DMS79 treated with DMSO at 0.1 percent for 48 hours (cell line): ENCODE results near the gene EYA4.

Source experiments
- DNase-seq: peaks from one replicate; lab custom pipeline; 2025; lab: John Stamatoyannopoulos, UW

The EYA4 gene, protein sequence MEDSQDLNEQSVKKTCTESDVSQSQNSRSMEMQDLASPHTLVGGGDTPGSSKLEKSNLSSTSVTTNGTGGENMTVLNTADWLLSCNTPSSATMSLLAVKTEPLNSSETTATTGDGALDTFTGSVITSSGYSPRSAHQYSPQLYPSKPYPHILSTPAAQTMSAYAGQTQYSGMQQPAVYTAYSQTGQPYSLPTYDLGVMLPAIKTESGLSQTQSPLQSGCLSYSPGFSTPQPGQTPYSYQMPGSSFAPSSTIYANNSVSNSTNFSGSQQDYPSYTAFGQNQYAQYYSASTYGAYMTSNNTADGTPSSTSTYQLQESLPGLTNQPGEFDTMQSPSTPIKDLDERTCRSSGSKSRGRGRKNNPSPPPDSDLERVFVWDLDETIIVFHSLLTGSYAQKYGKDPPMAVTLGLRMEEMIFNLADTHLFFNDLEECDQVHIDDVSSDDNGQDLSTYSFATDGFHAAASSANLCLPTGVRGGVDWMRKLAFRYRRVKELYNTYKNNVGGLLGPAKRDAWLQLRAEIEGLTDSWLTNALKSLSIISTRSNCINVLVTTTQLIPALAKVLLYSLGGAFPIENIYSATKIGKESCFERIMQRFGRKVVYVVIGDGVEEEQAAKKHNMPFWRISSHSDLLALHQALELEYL

DNA sequence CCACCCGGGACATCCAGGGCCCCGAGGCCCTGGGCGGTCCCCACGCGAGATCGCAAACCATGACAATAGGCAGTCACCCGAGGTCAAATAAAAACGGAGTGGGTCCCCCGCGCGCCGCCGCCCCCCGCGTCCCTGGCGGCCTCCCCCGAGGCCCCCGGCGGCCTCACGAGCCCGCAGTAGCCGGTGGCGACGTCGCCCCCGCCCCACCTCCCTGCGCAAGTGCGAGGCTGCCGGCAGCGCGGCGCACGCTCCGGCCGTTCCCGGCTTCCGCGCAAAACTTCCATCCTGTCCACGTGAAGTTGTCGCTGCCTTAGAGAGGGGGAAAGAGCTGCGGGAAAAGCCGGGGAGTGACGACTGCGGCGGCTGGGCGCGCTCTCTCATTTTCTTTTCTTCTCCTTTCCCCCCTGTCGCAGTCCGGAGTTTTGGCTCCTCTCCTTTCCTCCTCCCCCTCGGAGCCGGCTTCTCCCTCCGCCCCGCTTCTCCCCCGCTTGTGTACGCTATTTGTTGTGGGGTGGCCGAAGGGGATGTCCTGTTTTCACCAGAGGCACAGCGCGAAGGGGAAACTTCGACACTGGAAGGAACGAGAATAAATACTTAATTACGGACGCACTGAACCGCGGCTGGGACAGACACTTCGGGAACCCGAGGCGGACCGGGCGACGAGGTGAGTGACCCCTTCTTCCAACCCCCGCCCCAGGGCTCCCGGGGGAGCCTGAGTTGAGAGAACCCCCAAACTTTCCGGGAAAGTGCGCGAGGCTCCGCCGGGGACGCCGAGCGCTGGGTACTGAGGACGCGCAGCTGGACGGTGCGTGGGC lies at the start of gene EYA4:
TSS of gene EYA4 (plus strand) at position 272 of the 815 bp plus-strand sequence. CDS start 33,424 bp downstream, outside the sequence.
- no peak for DNase-seq

DNA sequence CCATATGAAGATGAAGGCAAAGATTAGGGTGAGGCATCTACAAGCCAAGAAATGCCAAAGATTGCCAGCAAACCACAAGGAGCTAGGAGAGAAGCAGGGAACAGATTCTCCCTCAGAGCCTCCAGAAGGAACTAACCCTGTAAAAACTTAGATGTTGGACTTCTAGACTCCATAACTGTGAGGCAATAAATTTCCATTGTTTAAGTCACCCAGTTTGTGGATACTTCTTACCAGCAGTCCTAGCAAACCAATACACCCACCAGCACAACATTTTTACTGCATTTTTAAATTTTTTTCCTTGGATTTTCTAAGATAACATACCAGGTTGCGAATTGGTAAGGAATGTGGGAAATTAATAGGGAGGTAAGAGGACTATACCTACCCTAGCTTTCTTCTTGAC lies 47.8 kb upstream of the EYA4 start:
- no peak for DNase-seq

DNA sequence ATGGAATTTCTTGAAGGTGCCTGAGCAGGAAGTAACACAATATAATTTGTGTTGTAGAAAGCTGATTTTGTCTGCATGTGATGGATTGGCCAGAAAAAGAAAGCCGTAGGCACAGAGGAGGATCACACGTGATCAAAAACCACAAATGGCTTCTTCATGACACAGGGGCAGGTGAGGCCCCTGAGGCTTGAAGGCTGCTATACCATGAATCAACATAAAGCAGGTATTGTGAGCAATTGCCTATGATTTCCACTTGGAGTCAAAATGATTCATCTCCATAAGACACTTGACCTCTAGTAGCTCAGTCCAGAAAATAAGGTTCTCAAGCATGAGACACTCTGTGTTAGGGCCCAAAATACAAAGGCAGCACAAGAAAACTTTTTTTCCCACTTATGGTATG lies 42.4 kb upstream of the EYA4 start:
- no peak for DNase-seq

DNA sequence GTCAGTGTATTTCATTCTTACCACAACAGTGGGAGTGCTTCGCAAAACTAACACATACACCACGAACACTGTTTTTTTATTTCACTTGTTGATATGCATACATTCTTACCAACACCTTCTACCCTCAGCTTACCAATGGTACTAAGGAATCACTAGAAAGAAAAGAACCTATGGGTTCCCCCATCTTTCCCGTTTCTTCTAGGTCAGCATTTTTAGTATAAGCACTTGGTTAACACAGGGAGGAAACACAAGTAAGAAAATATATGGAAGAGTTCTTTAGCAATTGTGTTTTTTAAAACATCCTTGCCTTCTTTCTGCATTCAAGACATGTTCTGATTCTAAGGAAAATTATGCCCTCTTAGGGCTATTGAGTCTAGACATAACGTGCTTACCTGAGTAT lies 39.9 kb upstream of the EYA4 start:
- no peak for DNase-seq

DNA sequence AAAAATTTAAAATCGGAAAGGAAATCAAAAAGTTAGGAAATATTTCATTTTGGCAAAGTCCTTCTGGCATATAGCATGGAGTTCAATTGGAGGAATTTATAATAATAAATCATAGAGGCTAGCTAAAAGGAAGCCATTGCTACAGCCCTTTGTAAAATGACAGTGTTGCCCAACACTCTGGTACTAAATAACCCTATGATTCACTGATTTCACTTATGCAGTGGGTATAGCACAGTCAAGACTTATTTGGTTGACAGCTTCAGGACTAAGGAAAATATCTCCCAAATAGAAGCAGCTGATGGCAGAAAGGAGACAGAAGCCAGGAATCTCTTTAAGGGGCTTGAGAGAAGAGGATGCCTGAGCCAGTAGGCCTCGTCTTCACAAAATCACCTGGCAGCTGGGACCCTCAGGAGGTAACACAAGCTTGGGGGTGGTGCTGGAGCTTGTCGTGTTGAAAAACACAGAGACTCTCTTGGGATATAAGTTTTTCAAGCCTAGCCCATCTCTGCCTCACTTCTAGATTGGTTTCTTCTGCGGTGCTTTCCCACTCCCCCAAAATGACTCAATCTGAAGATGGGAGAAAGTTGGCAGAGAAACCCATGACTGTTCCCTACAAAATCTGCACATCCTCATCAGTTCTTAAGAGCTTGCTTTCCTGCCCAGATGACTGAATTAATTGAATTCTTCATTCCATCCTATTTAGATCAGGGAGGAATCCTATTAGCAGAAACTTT lies 38.4 kb upstream of the EYA4 start:
- DNase-seq: no peak

DNA sequence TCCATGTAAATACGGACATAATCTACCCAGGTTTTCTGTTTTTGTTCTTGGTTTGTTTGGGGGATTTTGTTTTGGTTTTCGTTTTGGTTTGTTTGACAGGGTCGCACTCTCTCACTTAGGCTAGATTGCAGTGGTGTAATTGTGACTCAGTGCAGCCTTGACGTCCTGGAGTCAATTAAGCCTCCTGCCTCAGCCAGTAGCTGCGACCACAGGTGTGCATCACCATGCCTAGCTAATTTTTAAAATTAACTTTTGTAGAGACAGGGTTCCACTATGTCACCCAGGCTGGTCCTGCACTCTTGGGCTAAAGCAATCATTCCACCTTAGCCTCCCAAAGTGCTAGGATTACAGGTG lies 37.8 kb upstream of the EYA4 start:
- no peak for DNase-seq

DNA sequence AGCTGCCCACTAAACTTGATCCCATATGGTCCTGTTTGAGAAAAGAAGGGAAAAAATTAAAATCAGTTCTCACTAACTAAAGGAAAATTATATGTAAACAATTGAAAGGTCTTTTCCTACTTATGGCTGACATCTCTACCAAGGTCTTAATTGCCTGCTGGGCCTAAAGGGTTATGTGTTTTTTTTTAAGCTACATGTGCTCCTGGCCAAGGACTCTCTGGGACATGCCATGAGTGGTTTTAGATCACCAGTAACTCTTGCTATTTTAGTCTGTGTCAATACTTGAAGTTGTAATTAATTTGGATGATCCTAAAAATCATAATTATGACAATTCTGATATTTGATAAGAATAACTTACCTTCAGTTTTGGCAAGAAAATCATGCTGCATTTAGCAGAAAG lies 35.9 kb upstream of the EYA4 start:
- DNase-seq: no peak

DNA sequence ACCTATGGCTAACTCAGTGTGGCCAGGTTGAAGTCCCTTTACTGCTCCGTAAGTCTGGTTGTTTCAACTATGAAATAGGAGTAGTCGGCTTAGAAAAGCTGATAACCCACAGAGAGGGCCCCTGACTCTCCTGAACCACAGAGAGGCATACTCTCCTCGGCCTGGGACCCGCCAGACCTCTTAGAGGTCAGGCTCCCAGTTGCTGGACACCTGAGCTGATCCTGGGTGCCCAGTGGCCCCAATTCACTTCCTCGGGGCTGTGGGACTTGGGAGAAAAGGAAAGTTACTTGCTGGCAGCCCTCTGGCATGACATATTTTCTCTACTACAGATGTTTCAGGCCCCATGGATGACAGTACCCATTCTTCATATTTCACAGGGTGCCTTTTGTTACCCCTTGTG lies 34.2 kb upstream of the EYA4 start:
- DNase-seq: no peak

DNA sequence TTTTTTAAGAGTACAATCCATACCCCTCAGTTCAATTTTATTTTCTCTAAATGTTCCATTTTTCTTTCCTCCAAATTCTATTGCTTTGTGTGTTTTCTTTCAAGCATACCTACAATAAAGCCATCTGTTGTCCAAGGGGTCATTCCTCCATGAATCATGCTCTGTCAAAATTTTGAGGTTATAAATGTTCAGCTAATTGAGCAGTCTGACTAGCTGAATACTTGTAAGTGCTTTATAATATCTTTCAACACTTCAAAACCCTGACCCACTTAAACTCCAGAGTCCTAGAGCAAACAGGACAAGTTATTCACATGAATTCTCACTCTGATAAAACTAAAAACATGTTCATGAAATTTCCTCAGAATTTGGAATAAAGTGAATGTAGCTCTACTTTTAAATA lies 33.4 kb upstream of the EYA4 start:
- no peak for DNase-seq

DNA sequence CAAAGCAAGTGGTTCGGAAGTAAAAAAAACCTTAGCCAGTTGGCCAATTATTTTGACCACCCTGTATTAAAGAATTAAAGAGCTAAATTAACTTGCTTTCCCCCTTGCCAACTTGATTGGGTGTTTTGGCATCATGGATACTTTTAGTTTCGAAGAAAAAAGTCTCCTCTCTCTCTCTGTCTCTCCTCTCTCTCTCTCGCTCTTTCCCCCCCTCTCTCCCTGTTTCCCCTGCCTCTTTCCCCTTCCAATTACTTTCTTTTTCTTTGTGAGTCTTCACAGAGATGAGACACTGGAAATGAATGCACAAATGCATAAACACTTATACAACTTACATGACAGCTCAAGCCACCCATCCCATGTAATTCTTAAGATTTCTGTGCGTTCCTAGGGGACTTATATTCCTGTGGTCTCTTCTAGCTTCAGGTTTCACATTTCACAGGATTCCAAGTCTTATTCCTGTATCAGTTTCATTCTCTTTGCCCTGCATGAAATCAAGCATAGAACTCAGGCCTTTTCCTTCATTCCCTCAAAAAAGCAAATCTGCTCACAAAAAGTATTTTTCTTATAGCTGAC lies 32.9 kb upstream of the EYA4 start:
- DNase-seq: no peak

DNA sequence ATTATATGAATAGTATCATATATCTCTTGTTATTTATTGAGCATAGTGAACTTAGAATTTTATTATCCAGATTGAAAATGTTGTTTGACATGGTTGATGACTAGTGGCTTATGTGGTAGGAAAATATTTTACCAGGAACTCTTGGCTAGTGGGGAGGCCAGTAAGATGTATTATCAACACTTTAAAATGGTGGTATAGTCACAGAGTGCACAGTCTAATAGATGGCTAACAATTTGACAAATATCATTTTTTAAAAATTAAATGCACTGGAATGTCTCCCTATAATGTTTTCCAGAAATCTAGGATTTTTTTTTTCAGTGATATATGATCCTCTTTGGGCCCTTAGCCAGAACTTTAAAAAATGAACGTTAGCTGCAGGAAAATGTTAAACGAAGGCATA lies 26.9 kb upstream of the EYA4 start:
- no peak for DNase-seq

DNA sequence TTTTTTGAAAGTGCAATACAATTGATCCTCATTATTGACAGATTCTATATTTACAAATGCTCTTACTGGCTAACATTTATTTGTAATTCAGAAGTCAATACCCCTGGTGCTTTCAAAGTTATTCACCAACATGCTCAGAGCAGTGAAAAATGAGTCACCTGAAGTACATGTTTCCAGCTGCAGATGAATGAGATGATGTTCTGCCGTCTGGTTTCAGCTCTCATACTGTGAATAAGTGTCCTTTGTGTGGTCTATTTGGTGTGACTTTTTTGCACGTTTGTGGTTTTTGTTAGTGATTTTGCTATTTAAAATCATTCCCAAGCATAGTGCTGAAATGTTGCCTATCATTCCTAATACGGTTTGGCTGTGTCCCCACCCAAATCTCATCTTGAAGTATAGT lies 22.3 kb upstream of the EYA4 start:
- DNase-seq: no peak

DNA sequence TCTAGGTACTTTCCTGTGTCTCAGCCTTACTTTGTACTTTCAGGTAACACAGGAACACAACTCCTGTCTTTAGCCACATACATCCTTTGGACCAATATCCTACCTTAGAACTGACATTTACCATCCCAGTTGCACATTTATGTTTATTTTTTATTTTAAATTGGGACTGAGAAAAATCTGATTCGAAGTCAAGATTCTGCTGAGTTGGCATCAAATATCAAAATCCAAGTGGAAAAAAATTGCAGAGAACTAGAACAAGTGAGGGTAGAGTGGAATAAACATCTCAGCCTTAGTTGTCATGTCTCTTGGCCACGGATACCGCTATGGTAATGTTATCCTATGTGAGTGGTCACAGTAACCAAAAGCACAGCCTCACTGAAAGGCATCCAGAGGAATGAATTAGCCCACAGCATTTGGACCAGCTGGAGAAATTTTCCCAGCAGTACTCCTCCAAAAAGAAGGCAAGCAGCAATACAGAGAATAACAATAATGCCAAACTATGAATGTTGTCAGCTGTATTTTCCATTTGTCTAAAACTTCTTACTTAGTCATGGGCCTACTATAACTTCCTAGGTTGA lies 17.6 kb upstream of the EYA4 start:
- DNase-seq: no peak

DNA sequence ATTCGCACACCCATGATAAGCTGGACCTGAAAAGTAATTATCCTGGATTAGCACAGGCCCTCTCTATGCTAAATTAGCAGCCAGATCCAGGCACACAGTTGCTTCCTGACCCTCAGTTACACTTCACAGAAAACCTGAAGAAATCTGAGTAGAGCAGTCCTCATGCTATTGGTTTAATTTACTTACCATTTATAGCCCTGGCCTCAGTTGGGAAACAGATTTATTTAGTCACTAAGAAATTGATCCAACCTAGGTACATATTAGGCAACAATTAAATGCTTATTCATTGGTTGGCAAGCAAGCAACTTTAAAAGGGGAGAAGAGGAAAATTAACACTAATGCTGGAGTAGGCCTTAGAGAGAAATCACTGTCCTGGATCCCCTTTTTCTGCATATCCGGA lies 15.6 kb upstream of the EYA4 start:
- DNase-seq: no peak

DNA sequence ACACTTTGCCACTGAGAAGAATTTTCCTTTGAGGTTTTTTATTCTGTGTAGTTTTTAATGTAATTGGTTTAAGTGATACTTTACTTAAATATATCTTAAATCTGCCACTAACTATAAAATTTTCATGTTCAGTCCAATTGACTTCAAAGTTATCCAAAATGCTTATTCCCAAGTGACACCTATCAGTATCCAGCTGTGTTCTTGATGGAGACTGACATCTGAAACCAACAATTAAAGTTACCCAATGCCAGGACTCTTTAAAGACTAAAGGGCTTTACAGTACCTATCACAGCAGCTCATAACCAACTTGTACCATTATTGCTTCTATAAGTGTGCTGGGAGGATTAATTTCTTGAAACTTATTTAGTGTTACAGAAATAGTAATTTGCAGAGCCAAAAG lies 13.8 kb upstream of the EYA4 start:
- DNase-seq: no peak

DNA sequence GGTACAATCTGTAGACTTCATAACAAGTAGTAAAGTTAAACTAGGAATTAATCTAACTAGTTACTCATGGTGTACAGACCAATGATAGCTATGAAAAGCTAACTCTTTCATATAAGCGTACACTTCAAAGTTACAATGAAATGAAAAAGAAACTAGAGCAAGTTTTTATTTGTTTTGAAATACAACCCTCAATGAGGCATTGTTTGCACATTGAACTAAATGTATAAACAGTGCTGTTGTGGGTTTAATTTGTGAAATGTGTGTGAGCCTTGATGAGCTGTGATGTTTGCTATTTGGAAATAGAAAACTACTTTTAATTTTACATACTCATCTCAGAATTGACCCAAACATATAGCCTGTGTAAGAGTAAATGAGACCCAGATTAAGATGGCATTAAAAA lies 11.1 kb upstream of the EYA4 start:
- DNase-seq: no peak

DNA sequence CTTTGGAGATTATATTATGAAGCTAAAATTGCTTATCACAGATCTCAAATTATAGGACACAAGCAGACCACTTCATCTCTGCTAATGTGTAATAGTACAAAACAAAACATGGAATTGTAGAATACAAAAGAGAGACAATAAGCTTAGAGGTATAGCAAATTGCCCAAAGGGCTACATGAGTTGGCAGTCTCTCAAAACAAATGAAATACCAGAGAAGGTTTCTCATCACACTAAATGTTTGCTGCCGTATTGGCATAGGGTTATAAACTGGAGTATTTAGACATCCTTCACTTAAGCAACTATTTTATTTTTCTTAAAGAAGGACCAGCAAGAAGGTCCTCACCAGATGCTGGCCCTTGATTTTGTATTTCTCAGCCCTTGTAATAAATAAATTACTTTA lies 5.9 kb upstream of the EYA4 start:
- no peak for DNase-seq

DNA sequence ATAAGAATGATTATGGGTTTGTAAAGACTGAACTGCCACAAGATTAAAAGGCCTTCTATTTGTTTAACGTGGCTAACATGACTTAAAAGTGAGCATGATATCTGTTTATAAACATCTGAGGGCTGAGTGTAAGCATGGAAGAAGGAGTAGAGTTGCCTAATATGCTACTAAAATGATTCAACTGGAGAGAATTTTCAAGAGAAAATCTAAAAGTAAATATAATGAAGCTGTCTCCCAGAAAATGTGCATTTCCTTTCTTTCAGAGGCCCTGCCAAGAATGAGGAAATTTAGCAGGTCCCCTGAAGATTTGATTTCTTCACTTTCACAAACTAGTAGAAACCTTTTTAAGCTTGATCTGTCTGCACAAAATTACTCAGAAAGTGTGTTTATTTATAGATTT lies 4.2 kb upstream of the EYA4 start:
- no peak for DNase-seq

DNA sequence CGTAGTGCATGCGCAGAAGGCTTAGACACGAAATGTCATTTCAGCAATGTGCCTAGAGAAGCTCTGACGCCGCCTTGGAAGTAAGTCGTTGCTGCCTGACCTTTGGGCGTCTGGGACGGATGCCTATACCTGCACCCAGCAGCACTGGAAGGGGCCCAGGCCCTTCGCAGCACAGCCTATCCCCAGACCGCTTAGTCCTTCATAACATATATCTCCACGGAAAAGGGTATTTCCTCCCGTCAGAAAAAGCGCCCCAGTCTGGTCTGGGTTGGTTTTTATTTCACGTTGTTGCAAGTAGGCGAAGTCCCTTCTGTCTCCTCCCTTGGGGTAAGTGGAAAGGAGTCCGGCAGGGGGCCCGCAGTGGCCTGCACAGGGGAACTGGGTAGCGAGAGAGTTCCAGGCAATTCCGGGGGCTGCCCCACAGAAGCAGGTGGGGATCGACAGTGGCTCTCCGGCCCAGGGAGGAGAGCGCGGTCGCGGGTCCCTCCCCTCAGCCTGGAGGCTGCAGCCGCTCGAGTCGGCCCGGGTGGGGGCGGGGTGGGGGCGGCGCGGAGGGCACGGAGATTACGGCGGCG lies 559 bp upstream of the EYA4 start:
- no peak for DNase-seq

DNA sequence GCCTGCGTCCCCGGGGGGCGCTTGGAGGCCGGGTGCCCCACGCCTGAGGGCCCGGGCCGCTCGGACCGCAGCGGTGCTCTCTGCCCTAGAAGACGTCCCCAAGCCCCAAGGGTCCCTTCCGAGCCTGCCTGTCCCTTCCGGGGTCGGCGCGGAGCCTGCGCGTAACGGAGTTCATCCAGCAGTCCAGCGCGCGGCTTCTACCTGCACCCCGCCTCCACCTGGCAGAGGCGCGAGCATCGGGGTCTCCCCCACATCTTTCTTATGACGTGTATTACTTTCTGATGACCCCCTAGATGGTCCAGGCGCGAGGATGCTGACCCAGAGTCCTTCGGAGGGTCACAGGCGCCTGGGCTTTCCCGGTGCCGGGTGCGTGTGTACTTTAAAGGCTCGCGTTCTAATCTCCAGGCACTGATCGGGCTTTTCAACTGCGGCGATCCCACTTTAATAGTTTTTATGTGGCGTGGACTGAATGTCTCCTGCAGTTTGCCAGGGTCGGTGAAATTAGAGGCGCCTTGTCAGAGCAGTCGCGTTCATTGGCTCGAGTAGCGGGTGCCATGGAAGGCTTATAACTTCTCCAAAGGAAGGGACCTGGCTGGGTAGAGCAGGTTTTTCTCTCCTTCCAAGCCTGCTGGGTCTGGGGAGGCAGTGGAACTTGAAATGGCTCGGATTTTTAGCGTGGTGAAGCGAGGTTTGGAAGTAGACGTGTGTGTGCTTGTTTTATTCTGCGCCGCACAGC lies 912 bp downstream of the EYA4 start:
- no peak for DNase-seq
